Trophoblast cell (in vitro differentiated cells and primary cell): ENCODE results near the gene COPB2.
"Not testable (repeated sequence)": the region's sequence is repeated elsewhere in the genome, so short reads cannot be mapped to it uniquely, and the experiment has no call there.

Experiments
- DNase-seq, 2 donors: peaks; one replicate each; pipeline ENCODE4 v3.0.0-alpha.2; 2016
- H2AFZ ChIP-seq: 2 replicates; pipeline ENCODE4 v1.6.1; 2013; ENCODE audit warnings: low read length, moderate library complexity, mild to moderate bottlenecking; ENCODE audit not compliant: insufficient read depth, poor library complexity
- H2AK5ac ChIP-seq: 2 replicates; pipeline ENCODE4 v1.6.1; 2013; ENCODE audit warnings: mild to moderate bottlenecking, low read length
- H2BK120ac ChIP-seq: 2 replicates; pipeline ENCODE4 v1.6.1; 2013; ENCODE audit warnings: low read length, mild to moderate bottlenecking, moderate library complexity; ENCODE audit not compliant: insufficient read depth, poor library complexity
- H2BK12ac ChIP-seq: 2 replicates; pipeline ENCODE4 v1.6.1; 2013; ENCODE audit warnings: mild to moderate bottlenecking, low read length, moderate library complexity
- H2BK5ac ChIP-seq: 2 replicates; pipeline ENCODE4 v1.6.1; 2013; ENCODE audit warnings: low read length, low read depth, moderate library complexity, mild to moderate bottlenecking; ENCODE audit not compliant: poor library complexity
- H3K14ac ChIP-seq: 2 replicates; pipeline ENCODE4 v1.6.1; 2013; ENCODE audit warnings: mild to moderate bottlenecking, low read length
- H3K18ac ChIP-seq: 2 replicates; pipeline ENCODE4 v1.6.1; 2013; ENCODE audit warnings: mild to moderate bottlenecking, low read length
- H3K23ac ChIP-seq: 2 replicates; pipeline ENCODE4 v1.6.1; 2013; ENCODE audit warnings: low read length
- H3K27ac ChIP-seq: 2 replicates; pipeline ENCODE4 v1.5.1; 2013; ENCODE audit warnings: low read depth, mild to moderate bottlenecking, inconsistent platforms, low read length, moderate library complexity
- H3K27me3 ChIP-seq: 2 replicates; pipeline ENCODE4 v1.6.1; 2013; ENCODE audit warnings: inconsistent platforms, mild to moderate bottlenecking, low read length, moderate library complexity; ENCODE audit not compliant: insufficient read depth
- H3K36me3 ChIP-seq, 2 experiments: 1 replicate in 1 of 2; 2 replicates in 1 of 2; pipeline ENCODE4 v1.6.1; 2013; ENCODE audit warnings: low read length in 2 of 2, mild to moderate bottlenecking in 2 of 2, moderate library complexity in 1 of 2; ENCODE audit not compliant: insufficient read depth in 2 of 2, control insufficient read depth in 1 of 2
- H3K4ac ChIP-seq: 2 replicates; pipeline ENCODE4 v1.6.1; 2013; ENCODE audit warnings: low read depth, mild to moderate bottlenecking, low read length, moderate library complexity
- H3K4me1 ChIP-seq, 2 experiments: 1 replicate in 1 of 2; 2 replicates in 1 of 2; pipeline ENCODE4 v1.6.1; 2013; ENCODE audit warnings: low read length in 2 of 2, mild to moderate bottlenecking in 2 of 2, moderate library complexity in 1 of 2; ENCODE audit not compliant: insufficient read depth in 2 of 2, control insufficient read depth in 1 of 2
- H3K4me2 ChIP-seq: 2 replicates; pipeline ENCODE4 v1.6.1; 2013; ENCODE audit warnings: inconsistent platforms, mild to moderate bottlenecking, low read length, moderate library complexity
- H3K4me3 ChIP-seq: 2 replicates; pipeline ENCODE4 v1.5.1; 2013; ENCODE audit warnings: mild to moderate bottlenecking, low read depth, low read length, inconsistent platforms
- H3K79me1 ChIP-seq: one replicate; pipeline ENCODE4 v1.6.1; 2013; ENCODE audit warnings: low read length
- H3K79me2 ChIP-seq: 2 replicates; pipeline ENCODE4 v1.6.1; 2013; ENCODE audit warnings: low read length, mild to moderate bottlenecking; ENCODE audit not compliant: control insufficient read depth, insufficient read depth, poor library complexity
- H3K9ac ChIP-seq: 2 replicates; pipeline ENCODE4 v1.6.1; 2013; ENCODE audit warnings: mild to moderate bottlenecking, low read length
- H3K9me3 ChIP-seq: 2 replicates; pipeline ENCODE4 v1.6.1; 2013; ENCODE audit warnings: low read depth, mild to moderate bottlenecking, control low read depth, inconsistent platforms, low read length; ENCODE audit not compliant: insufficient read depth
- H4K12ac ChIP-seq: 2 replicates; pipeline ENCODE4 v1.6.1; 2013; ENCODE audit warnings: low read depth, mild to moderate bottlenecking, low read length, moderate library complexity
- H4K8ac ChIP-seq: 2 replicates; pipeline ENCODE4 v1.6.1; 2013; ENCODE audit warnings: low read depth, mild to moderate bottlenecking, low read length, moderate library complexity
- H4K91ac ChIP-seq: one replicate; pipeline ENCODE4 v1.6.1; 2013; ENCODE audit warnings: low read depth, mild to moderate bottlenecking, low read length, moderate library complexity
- WGBS: extraction: QIAGEN DNeasy Blood & Tissue Kit; methylation state at CpG from one replicate; pipeline ENCODE4 v1.1.7; 2013; ENCODE audit warnings: missing lambda C conversion rate; ENCODE audit not compliant: insufficient read length, insufficient coverage; ENCODE audit errors: extremely low coverage; 5-methylcytosine and 5-hydroxymethylcytosine counted together

Gene COPB2

GRCh38 chr3:139339219-139339906 is 50.1 kb downstream of the COPB2 start:
- WGBS: no CpG with 5 or more reads among the region's 4 CpGs
- no peak overlapping the region for H2BK12ac ChIP-seq
- no peak overlapping the region for H3K18ac ChIP-seq
- H3K14ac ChIP-seq: no peak overlapping the region
- peaks cover 5% of the 10 kb centered on the region for H3K79me2 ChIP-seq
- H3K9me3 ChIP-seq: no peaks in the 10 kb centered on the region
- no peak overlapping the region for H4K8ac ChIP-seq
- no peak overlapping the region for H3K4me3 ChIP-seq
- H3K4me1 ChIP-seq: no peaks in the 10 kb centered on the region
- H3K27ac ChIP-seq: no peak overlapping the region
- no peaks in the 10 kb centered on the region for H3K36me3 ChIP-seq
- H4K12ac ChIP-seq: no peak overlapping the region
- H3K9ac ChIP-seq: no peak overlapping the region
- no peak overlapping the region for H2AFZ ChIP-seq
- H3K27me3 ChIP-seq: no peaks in the 10 kb centered on the region
- no peak overlapping the region for H2BK5ac ChIP-seq
- H3K4me2 ChIP-seq: no peak overlapping the region
- DNase-seq: no peak
- no peak overlapping the region for H3K4ac ChIP-seq
- H2BK120ac ChIP-seq: no peak overlapping the region
- no peak overlapping the region for H4K91ac ChIP-seq
- no peak overlapping the region for H2AK5ac ChIP-seq
- H3K23ac ChIP-seq: no peak overlapping the region
- H3K79me1 ChIP-seq: peaks cover 4% of the 10 kb centered on the region

- no CpG with 5 or more reads among the region's 4 CpGs for WGBS
- Histone ChIP-seq H3K18ac (no peak overlapping the region), H3K36me3 (no peaks in the 10 kb centered on the region)
Measured at GRCh38 chr3:139338405-139338804, 51.0 kb downstream of the COPB2 start.

GRCh38 chr3:139334675-139335074 is 54.8 kb downstream of the COPB2 start:
- not testable (repeated sequence) for H3K27ac ChIP-seq, H4K8ac ChIP-seq, H3K79me1 ChIP-seq, H2BK12ac ChIP-seq, H3K36me3 ChIP-seq, H3K14ac ChIP-seq, H3K79me2 ChIP-seq, H3K9me3 ChIP-seq, H2BK120ac ChIP-seq, H3K18ac ChIP-seq, H4K12ac ChIP-seq, H3K27me3 ChIP-seq, H3K4me1 ChIP-seq, H3K4me3 ChIP-seq, H4K91ac ChIP-seq, H3K23ac ChIP-seq, H3K4ac ChIP-seq, DNase-seq, H2AK5ac ChIP-seq, H2BK5ac ChIP-seq, H3K4me2 ChIP-seq, H3K9ac ChIP-seq, H2AFZ ChIP-seq
- no CpG with 5 or more reads among the region's 1 CpG for WGBS

More at GRCh38 chr3:139338405-139338804, 51.0 kb downstream of the COPB2 start:
- no peaks in the 10 kb centered on the region for H3K4me1 ChIP-seq
- no peak overlapping the region for H4K91ac ChIP-seq
- no peak overlapping the region for H3K4me3 ChIP-seq
- no peak overlapping the region for H3K4ac ChIP-seq
- H3K4me2 ChIP-seq: no peak overlapping the region
- DNase-seq: no peak
- H2BK120ac ChIP-seq: no peak overlapping the region
- H2BK12ac ChIP-seq: no peak overlapping the region
- H3K23ac ChIP-seq: no peak overlapping the region
- H2AK5ac ChIP-seq: no peak overlapping the region
- no peaks in the 10 kb centered on the region for H3K27me3 ChIP-seq
- H2AFZ ChIP-seq: no peak overlapping the region
- H4K8ac ChIP-seq: no peak overlapping the region
- no peak overlapping the region for H4K12ac ChIP-seq
- H3K14ac ChIP-seq: no peak overlapping the region
- no peaks in the 10 kb centered on the region for H3K79me1 ChIP-seq
- no peaks in the 10 kb centered on the region for H3K79me2 ChIP-seq
- H3K9ac ChIP-seq: no peak overlapping the region
- H3K9me3 ChIP-seq: no peaks in the 10 kb centered on the region
- no peak overlapping the region for H2BK5ac ChIP-seq
- no peak overlapping the region for H3K27ac ChIP-seq

GRCh38 chr3:139332092-139332491 is 57.4 kb downstream of the COPB2 start:
- Histone ChIP-seq H3K9me3 (no peaks in the 10 kb centered on the region), H2BK12ac (no peak overlapping the region), H3K79me2 (no peaks in the 10 kb centered on the region), H2AK5ac (no peak overlapping the region), H3K27ac (no peak overlapping the region), H3K18ac (no peak overlapping the region), H3K23ac (no peak overlapping the region), H3K79me1 (no peaks in the 10 kb centered on the region), H3K36me3 (no peaks in the 10 kb centered on the region), H3K4me3 (no peak overlapping the region), H4K8ac (no peak overlapping the region), H3K4me1 (peaks cover 3 to 4% of the 10 kb centered on the region in 2 experiments), H3K4ac (no peak overlapping the region), H2BK120ac (no peak overlapping the region), H4K91ac (no peak overlapping the region), H3K27me3 (no peaks in the 10 kb centered on the region), H2BK5ac (no peak overlapping the region), H3K14ac (no peak overlapping the region), H3K9ac (no peak overlapping the region), H4K12ac (no peak overlapping the region), H3K4me2 (no peak overlapping the region), H2AFZ (no peak overlapping the region)
- no CpG with 5 or more reads among the region's 2 CpGs for WGBS
- DNase-seq: no peak
